ENCODE results near the gene CHAD.

- TF ChIP-seq YY1 (IDR thresholded peaks at IDR 0.05; ENCODE audit: low read depth): no peak
- TF ChIP-seq MAX (IDR thresholded peaks at IDR 0.05): no peak
- TF ChIP-seq EGR1 (IDR thresholded peaks at IDR 0.05): no peak
- no peak for TF ChIP-seq CEBPB (IDR thresholded peaks at IDR 0.05)
- no peak for TF ChIP-seq EP300 (IDR thresholded peaks at IDR 0.05; ENCODE audit: borderline replicate concordance)
- TF ChIP-seq TAF1 (IDR thresholded peaks at IDR 0.05; ENCODE audit: low read depth): no peak
- TF ChIP-seq RAD21 (IDR thresholded peaks at IDR 0.05; ENCODE audit: low read depth): no peak
- TF ChIP-seq NFIC (IDR thresholded peaks at IDR 0.05): no peak
- TF ChIP-seq FOXM1 (IDR thresholded peaks at IDR 0.05; ENCODE audit: borderline replicate concordance, low read depth): no peak
Measured at GRCh38 chr17:50452630-50453300, 15.9 kb downstream of the CHAD start.
